A172 (cell line): ENCODE results near the gene TMEM120A. TPM values are rescaled to one million over a fixed set of nuclear protein-coding genes. Genes with fewer than 3 reads are reported as not detected.
A peak's percentile ranks its signal among the peaks of the same experiment; 100 is the strongest.

Experiments used
- DNase-seq: peaks from one replicate; pipeline ENCODE4 v3.0.0-alpha.2; 2015; ENCODE audit warnings: low spot score
- total RNA-seq: library from RNA; depleted of rRNA; stranded (reverse); fragments of >200 nt; shearing (Covaris generic); gene quantifications from 2 replicates; pipeline ENCODE4 v1.2.3, GENCODE V29; 2014

The TMEM120A gene
- total RNA-seq, 1 experiment from 2014 or later: 13.6 TPM

DNA sequence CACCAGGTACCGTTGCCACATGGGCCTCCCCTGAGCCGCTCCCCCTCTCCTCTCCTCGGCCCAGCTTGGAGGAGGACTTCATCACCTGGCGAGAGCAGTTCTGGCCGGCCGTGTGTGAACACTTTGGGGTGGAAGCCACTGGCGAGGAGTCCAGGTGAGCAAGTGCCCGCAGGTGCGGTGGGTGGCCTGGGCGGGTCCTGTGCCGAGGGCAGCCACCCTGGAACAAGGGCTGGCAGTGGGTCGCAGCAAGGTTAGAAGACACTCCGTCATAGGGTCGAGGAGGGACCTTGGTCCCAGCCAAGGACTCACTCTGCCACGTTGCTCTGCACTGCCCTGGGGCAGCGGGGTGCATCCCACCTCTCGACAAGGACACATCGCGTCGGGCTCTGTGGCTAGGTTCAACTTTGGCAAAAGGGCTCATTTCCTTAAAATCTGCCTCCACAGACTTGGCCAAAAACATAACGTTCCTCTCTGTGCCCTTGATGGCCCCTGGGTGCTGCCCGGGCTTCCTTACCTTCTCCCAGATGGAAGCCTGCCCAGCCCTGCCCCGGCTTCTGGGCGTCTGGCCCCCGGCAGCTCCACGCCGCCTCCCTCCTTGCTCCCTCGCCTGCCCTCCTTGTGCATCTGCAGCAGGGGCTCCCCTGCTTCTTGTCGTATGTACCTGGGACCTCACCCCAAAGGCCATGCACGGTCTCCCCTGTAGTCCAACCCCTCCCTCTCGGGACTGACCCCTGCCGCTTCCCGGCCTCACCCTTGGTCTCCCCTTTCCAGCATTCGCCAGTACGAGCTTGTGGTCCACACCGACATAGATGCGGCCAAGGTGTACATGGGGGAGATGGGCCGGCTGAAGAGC lies 12.7 kb downstream of the TMEM120A start:
- no peak for DNase-seq

DNA sequence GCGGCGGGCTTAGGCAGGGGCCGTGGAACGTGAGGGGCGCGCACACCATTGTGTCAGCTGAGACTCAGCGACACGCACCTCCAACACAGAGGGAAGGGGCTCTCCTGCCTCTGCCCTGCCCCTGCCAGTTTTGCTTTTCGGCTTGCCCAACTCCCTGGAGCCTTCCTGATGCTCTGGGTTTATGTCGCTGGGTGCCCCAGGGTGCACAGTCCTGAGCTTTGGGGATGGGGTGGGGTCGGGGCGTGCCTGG lies 13.3 kb downstream of the TMEM120A start:
- no peak for DNase-seq

DNA sequence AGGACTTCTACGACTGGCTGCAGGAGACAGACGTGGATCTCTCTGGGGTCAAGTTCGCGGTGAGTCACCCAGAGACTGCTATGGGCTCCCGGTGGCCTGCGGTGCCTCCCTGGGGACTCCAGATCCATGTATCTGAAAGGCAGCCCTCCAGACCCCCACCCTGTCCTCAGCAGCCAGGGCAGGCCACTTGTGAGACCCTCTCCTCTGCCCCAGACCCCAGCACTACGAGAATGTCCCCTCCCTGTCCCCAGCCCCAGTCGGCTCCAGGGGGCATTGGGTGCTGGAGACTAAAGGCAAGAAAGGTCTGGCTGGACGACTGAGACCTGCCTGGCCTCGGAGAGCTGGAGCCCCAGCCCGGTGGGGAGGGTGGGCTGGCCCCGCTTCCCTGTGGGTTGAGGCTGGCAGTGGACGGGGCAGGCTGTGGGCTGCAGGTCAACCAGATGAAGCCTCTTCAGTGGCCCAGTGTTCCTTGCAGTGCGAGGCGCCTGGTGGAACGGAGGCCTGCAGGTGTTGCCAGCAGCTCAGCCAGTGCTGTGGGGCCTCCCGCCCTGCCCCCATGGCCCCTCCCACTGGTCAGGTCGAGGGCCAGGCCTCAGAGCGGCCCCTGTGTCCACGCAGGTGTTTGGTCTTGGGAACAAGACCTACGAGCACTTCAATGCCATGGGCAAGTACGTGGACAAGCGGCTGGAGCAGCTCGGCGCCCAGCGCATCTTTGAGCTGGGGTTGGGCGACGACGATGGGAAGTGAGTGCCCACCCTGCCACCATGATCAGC lies 13.8 kb downstream of the TMEM120A start:
- no peak for DNase-seq

DNA sequence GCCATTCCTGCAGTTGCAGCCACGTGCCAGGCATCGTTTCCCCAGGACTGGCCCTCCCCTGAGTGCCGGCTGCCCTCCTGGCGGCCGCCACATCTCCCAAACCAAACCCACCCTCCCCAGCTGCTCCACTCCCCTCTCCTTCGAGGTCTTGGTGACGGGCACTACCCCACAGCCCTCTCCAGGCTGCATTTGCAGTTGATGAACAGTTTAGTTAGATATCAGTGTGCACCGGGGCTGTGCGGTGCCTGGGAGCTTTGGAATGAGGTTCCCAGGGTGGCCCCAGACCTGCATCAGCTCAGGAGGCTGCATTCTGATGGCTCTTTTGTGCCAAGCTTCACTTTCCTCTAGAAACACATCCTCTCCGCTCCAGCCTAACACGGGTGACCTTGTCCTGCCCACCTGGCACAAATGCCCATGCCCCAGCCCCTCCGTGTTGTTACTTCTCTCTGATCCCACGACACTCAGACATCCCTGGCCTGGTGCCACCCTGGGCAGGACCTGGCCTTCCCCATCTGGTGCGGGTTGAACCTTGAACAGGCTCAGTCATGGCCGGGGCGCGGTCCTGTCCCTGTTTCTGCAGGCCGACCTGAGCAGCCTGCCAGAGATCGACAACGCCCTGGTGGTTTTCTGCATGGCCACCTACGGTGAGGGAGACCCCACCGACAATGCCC lies 14.5 kb downstream of the TMEM120A start:
- DNase-seq: peak; percentile 28

DNA sequence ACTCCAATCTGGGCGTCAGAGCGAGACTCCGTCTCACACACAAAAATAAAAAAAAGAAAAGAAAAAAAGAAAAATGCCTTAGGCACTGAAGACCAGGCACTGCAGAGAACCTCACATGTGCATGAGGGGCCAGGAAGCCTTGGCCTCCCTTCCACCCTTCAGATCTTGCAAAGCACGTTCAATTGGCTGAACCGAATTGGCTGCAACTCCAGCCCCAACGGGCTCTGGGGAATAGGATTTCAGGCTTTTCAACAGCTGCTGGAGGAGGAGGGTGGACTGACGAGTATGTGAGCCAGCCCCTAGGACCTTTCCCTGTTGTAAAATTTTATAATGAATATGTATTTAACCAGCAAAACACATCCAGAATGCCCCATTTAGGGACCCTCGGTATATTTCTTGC lies 16.7 kb downstream of the TMEM120A start:
- no peak for DNase-seq

DNA sequence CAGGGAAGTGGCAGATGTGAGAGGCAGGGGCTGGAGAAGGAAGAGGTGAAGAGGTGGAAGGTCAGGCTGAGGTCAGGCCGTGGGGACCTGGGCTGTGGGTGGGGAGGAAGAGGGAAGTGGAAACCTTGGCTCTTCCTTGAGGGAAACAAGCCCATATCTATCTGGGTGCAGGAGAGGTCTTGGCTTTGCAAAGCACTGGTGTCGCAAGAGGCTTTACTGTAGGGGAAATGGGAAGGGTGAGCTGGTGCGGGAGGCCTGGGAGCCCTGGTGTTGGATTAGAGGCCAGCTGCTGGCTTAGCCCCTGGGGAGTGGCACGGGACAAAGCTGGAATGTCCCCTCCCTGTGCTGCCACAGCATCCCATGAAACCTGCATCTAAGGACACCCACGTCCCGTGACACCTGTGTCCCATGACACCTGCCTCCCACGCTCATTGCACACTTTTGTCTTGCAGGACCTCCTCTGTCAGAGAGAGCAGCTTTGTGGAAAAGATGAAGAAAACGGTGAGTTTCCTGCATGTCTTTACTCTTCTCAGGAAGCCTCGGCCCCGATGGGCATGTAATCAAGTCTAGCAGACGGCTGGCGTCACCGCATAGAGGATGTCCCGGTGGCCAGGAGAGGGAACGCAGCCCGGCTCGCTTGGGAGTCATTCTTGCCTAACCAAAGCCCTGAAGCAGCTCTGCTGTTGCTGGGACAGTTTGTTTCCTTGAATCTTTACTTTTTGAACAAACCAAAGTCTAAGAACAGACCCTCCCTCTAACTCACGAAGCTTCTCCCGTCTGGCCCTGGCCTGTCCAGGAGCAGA lies 22.2 kb downstream of the TMEM120A start:
- DNase-seq: no peak

DNA sequence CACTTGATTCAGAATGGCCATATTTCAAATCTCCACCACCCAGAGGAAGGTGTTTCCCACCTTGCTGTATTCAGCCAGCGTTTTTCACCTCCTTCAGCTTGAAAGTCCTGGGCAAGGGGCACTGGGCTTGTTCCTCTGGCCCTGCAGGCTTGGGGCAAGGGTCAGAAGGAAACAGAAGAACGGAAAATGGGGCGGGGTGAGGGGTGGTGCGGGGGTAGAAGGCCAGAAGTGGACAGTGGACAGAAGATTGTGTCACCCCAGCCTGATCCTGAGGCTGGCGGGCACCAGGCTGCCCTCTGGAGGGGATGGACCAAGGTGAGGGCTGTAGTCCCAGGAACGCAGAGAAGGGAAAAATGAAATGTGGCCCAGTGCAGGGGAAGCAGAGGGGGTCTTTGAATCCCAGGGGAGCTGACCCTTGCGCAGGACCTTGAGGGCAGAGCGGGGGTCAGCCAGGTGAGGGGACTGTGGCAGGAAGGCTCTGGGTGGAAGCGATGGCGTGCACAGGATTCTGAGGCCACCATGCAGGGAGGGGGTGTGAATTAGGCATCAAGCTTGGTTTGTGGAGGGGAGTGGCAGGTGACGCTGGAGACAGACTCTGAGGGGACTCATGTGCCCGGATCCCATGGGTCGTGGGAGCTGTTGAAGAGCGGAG lies 23.0 kb downstream of the TMEM120A start:
- no peak for DNase-seq

DNA sequence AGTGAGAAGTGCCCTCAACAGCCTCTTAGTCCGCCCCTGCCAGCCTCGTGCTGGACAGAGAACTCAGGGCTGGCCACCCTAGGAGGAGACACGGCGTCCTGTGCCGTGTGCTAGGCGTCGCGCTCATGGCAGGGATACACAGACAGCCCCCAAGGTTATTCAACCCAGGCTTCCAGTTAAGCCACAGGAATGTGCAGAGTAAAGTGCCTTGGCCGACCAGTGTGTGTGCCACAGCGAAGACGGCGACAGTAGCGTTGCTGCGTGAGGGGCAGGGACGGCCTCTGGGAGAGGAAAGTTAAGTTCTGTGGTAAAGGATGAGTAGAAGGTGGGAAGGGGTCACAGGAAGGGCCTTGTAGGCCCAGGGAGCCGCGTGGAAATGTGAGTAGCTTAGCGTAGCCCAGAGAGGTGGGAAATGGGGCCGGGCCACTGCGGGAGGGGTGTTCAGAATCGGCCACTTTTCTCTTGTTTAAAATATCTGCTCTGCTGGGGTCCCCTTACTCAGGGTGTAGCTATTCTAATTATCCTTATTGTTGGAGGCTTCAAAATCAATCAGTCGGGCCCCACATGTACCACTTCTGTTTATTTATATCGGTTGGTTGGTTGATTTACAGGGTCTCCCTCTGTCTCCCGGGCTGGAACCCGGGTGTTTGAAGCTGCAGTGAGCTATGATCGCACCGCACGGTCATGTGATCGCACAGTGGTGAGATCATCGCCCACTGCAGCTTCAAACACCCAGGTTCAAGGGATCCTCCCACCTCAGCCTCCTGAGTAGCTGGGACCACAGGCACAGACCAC lies 24.5 kb downstream of the TMEM120A start:
- no peak for DNase-seq

DNA sequence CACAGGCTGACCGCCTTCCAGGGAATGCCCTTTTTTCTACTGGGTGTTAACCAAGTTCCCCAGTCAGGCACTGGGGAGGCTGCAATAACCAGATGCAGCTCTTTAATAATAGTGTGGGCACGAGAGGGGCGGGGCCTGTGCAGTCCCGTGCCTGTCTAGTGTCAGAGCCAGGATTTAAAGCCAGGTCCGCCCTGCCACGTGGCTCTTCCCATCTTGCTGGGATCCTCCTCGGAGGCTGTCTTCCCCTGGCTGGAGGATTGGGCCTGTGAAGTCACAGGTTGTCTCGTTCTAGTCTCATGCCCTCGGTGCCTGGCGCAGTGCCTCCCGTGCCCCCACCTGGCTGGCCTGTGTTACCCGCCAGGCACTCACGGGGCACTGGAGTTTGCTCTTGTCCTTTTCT lies 25.2 kb downstream of the TMEM120A start:
- DNase-seq: no peak

DNA sequence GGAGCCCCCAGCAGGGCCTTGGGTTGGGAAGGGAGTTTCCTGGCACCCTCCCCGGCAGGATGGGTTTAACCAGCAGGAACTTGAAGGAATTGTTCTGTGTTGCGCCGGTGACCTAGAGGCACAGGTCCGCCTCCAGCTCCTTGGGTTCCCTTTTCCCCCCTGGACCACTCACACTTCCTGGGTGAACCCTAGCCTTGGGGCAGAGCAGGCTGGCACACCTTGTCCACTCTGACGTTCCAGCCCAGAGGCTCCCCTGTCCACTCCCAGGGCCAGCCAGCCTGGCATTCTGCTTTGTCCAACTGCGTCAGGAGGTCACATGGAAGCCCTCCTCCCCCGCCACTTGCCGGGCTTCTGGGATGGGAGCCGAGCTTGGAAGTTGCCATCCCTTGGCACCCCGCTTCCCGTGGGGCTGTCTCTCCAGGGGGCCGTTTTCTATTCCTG lies 25.8 kb downstream of the TMEM120A start:
- DNase-seq: no peak

DNA sequence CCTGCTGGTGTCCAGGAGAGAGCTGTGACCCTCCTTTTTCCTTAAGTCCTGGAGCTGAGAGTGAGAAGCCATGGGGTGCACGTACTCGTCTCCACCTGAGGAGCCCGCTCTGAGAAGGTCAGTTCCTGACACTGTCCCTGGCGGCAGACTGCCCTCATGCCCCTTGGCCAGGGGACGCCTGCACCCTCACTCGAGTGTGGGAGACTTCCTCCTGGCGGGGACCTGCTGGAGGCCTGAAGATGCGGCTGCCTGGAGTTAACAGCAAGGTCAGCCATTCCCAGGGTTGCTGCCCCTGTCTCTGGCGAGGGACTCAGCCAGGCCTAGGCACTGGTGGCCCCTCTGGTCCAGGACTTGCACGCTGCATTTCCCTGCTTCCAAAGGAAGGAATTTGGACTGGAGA lies 26.4 kb downstream of the TMEM120A start:
- DNase-seq: no peak

DNA sequence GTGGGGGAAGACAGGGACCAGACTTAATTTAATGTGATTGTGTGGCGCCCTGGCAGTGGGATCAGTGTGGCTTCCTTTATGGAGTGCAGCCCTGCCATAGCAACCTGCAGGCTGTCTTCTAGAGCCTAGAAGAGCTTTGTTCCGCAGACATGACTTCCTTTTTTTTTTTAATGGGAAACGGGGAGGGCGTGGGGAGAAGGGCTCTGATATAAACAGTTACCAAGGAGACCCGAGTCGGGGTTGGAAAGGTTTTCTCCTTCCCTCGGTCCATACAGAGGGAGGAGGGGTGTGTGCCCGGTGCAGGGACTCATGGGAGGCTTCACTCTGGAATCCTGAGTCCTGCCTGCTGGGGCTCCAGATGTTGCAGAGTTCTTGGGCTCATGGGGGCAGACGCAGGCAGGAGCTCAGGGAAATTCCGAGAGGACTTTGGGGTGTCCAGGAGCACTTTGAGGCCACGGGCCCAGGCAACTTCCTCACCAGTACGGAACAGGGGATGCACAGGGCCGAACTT lies 26.9 kb downstream of the TMEM120A start:
- no peak for DNase-seq

DNA sequence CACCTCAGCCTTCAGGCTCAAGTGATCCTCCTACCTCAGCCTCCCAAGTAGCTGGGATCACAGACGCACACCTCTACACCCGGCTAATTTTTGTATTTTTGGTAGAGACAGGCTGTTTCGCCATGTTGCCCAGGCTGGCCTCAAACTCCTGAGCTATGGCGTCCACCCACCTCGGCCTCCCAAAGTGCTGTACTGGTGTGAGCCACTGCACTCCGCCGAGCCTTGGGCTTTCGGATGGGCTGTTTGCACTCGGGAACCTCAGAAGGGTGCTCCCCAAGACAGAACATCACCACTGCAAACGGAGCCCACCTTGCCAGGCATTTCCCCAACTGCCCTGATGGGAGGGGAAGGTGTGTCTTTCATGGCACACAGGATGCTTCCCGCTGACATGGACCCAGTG lies 27.3 kb downstream of the TMEM120A start:
- no peak for DNase-seq

DNA sequence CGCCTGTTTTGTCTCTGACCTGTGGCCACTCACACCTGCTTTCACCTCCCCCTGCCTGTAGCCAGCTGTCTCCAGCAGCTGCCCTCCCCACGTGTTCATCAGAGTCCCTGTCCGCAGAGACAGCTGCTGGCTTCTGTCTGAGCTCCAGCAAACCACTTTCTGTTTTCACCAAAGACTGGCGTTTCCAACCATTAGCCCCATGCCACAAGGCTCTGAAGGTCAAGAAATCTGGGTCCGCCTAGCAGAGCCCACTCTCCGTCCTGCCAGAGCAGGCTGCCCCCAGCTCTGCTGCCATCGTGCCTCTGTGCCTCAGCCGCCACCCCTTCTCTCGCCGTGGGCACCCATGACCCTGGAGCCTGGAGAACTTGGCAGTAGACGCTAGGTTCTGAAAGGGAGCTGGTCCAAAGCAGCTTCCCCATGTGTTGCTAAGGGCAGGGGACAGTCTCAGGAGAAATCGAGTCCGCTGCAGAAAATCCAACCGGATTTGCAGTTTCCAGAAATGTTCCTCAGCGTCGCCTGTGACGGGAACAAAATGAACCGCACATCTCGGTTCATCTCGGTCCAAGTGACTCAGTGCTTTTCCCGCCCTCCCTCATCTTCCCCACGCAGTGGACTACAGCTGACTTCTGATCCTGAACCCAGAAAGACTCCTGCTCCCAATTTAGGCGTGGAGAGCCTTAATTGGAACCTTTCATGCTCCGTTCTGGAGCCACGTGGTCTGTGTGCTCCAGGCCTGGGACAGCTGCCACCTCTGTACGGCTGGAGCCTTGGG lies 28.0 kb downstream of the TMEM120A start:
- no peak for DNase-seq

DNA sequence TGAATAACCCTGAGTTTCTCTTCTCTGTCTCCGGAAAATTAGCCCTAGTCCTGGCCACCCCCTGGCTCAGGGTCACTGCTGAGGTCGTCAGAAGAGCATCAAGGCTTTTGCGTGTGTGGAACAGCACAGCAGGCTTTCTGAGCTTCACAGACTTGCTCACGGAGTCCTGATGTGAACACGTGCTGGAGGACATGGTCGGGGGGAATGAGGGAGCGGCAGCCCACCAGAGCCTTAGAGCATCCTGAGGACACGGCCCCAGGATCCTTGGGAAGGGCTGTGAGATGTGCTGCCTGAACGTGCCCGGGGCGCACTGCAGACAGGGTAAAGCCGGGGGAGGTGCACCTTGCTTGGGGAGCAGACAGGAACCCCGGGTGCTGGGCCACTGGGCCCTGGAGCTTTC lies 28.8 kb downstream of the TMEM120A start:
- DNase-seq: no peak

DNA sequence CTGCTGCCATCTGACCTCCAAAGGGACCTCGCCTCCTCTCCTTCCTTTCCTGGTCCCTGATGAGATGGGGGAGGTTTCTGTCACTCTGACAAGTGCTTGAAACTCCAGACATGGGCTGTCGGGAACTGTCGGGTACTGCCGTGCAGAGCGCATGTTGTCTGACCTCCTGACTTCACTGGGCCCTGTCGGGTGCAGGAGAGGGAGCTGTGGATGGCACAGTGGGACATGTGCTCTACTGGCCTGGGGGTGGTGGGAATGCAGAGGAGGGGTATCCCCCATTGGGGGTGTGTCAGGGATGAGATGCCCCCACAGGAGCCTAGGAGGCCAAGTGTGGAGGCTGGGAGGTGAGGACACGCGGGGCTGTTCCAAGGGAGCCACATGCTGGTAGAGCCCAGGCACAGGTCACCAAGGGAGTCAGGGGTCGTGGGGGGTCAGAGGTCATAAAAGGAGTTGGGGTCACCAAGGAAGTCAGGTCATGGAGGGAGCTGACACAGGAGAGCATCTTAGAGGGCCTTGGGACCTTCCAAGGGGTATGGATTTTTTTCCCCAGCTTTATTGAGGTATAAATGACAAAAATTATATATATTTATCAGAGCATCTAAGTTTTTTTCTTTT lies 30.9 kb downstream of the TMEM120A start:
- no peak for DNase-seq

DNA sequence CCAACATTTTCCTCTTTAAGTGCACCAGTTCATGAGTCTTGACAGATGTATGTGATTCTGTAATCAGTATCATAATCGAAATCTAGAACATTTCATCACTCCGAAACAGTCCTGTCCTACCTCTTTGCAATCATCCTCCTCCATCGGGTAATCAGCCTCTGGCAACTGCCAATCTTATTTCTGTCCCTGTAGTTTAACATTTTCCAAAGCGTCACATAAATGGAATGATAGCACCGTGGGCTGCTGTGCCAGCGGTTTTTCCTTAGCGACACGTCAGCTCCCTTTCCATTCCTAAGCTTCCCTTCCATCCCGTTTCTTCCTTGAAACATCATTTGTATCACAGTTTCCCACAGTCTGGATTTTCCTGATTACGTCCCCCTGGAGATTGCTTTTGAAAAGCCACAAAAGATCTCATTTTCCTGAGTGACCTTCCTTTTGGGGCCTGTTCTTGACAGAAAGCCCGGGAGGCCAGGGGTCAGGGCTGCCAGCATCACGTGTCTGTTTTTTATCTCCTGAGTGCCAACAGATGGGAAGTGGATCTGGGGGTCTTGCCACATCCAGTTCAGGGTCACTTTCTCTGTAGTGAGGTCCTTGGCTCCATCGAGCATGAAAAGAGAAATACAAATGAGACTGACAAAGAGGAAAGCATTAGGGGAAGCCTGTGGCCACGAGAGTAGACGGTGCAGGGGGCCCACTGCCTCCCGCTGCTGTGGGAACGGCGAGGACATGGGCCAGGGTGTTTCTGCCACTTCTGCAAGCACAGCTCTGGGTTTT lies 31.6 kb downstream of the TMEM120A start:
- DNase-seq: no peak

DNA sequence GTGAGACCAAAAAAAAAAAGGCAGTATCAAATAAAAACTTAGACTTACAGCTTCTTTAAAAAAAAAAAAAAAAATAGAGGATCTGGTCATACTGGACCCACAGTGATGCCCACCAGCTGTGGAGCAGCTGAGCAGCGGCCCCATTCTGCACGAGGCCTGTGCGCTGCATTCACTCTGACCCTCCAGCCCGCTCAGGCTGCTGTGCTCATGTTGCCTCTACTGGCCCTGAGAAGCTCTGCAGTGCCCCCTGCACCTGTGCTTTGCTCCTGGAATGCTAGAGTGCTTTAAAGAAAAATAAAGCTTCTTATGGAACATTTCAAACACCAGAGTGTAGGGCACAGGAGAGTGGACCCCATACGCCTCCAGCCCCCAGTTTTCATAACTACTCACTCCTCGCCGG lies 33.2 kb downstream of the TMEM120A start:
- no peak for DNase-seq
